Activated naive CD4-positive, alpha-beta T cell treated with anti-CD3 and anti-CD28 coated beads, Interleukin-2, amount 10 ng/mL, durations not matched to agents 7 days and 5 days (primary cell): ENCODE measurements around the gene CTXN3.

Experiments
- CTCF ChIA-PET: fragments of 350-600 bp; sonication (Branson Sonifier 250); formaldehyde crosslinking; loops from one replicate; lab custom pipeline; 2021; ENCODE audit warnings: antibody characterized with exemption; lab: Charles Lee
- DNase-seq: peaks from one replicate; pipeline ENCODE4 v3.0.0-alpha.2; 2020
- H3K27ac Mint-ChIP-seq: one replicate; pipeline ENCODE4 v1.8.0; 2021; ENCODE audit warnings: mild to moderate bottlenecking, moderate library complexity, mixed read lengths
- H3K27me3 Mint-ChIP-seq: one replicate; pipeline ENCODE4 v1.8.0; 2021; ENCODE audit warnings: mild to moderate bottlenecking, mixed read lengths
- H3K36me3 Mint-ChIP-seq: one replicate; pipeline ENCODE4 v1.8.0; 2021; ENCODE audit warnings: mixed read lengths
- H3K4me1 Mint-ChIP-seq: one replicate; pipeline ENCODE4 v1.8.0; 2021; ENCODE audit warnings: mixed read lengths
- H3K4me3 Mint-ChIP-seq: one replicate; pipeline ENCODE4 v1.8.0; 2021; ENCODE audit warnings: mild to moderate bottlenecking, moderate library complexity, mixed read lengths
- H3K9me3 Mint-ChIP-seq: one replicate; pipeline ENCODE4 v1.8.0; 2021; ENCODE audit warnings: mixed read lengths

Gene CTXN3

GRCh38 chr5:127649018-127649439 is at the start of gene CTXN3:
Gene CTXN3, plus strand, starts transcription at chr5:127649082. Its CDS starts 8,440 bp downstream, at chr5:127657522.
- no peaks in the 10 kb centered on the region for H3K9me3 Mint-ChIP-seq
- no peaks in the 10 kb centered on the region for H3K36me3 Mint-ChIP-seq
- no peaks in the 10 kb centered on the region for H3K27me3 Mint-ChIP-seq
- no peak within 1 kb of the TSS for H3K4me3 Mint-ChIP-seq
- CTCF ChIA-PET: interaction anchor here (1.0 kb wide), 1 partner anchor 12 kb away, joined by 3 read pairs; no protein-coding TSS in a partner anchor
- no peaks in the 10 kb centered on the region for H3K4me1 Mint-ChIP-seq
- no peak for DNase-seq
- H3K27ac Mint-ChIP-seq: no peak within 1 kb of the TSS

GRCh38 chr5:127599320-127599719 is 49.6 kb upstream of the CTXN3 start:
- Mint-ChIP-seq H3K4me1 (peaks cover 3% of the 10 kb centered on the region), H3K27ac (no peak overlapping the region), H3K36me3 (no peaks in the 10 kb centered on the region), H3K27me3 (peaks cover 14% of the 10 kb centered on the region), H3K4me3 (no peak overlapping the region), H3K9me3 (no peaks in the 10 kb centered on the region)
- no peak for DNase-seq
- CTCF ChIA-PET: interaction anchor here (0.7 kb wide), 1 partner anchor 13 kb away, joined by 3 read pairs; no protein-coding TSS in a partner anchor

- no peaks in the 10 kb centered on the region for H3K9me3 Mint-ChIP-seq
- no peak for DNase-seq
- no peak overlapping the region for H3K27ac Mint-ChIP-seq
- CTCF ChIA-PET: interaction anchor here (0.7 kb wide), 1 partner anchor 12 kb away, joined by 3 read pairs; no protein-coding TSS in a partner anchor
- peaks cover 14% of the 10 kb centered on the region for H3K27me3 Mint-ChIP-seq
- no peak overlapping the region for H3K4me3 Mint-ChIP-seq
- H3K36me3 Mint-ChIP-seq: no peaks in the 10 kb centered on the region
- peaks cover 3% of the 10 kb centered on the region for H3K4me1 Mint-ChIP-seq
These were observed 49.0 kb upstream of the CTXN3 start for GRCh38 chr5:127599847-127600246.

- H3K4me3 Mint-ChIP-seq: no peak overlapping the region
- CTCF ChIA-PET: no interaction called here
These were observed 47.8 kb upstream of the CTXN3 start for GRCh38 chr5:127601111-127601510.

GRCh38 chr5:127601601-127602000 is 47.3 kb upstream of the CTXN3 start:
- no peak for DNase-seq
- Mint-ChIP-seq H3K27ac (no peak overlapping the region), H3K27me3 (peaks cover 14% of the 10 kb centered on the region), H3K36me3 (no peaks in the 10 kb centered on the region), H3K4me3 (no peak overlapping the region), H3K9me3 (no peaks in the 10 kb centered on the region), H3K4me1 (no peaks in the 10 kb centered on the region)
- CTCF ChIA-PET: no interaction called here

More at GRCh38 chr5:127601111-127601510, 47.8 kb upstream of the CTXN3 start:
- Mint-ChIP-seq H3K27me3 (peaks cover 14% of the 10 kb centered on the region), H3K9me3 (no peaks in the 10 kb centered on the region), H3K27ac (no peak overlapping the region), H3K36me3 (no peaks in the 10 kb centered on the region), H3K4me1 (peaks cover 2% of the 10 kb centered on the region)
- no peak for DNase-seq

GRCh38 chr5:127602481-127602880 is 46.4 kb upstream of the CTXN3 start:
- CTCF ChIA-PET: no interaction called here
- H3K4me3 Mint-ChIP-seq: no peak overlapping the region
- no peak overlapping the region for H3K27ac Mint-ChIP-seq
- DNase-seq: no peak
- H3K9me3 Mint-ChIP-seq: no peaks in the 10 kb centered on the region
- H3K27me3 Mint-ChIP-seq: peaks cover 14% of the 10 kb centered on the region
- no peaks in the 10 kb centered on the region for H3K4me1 Mint-ChIP-seq
- H3K36me3 Mint-ChIP-seq: no peaks in the 10 kb centered on the region

GRCh38 chr5:127602896-127603844 is 45.7 kb upstream of the CTXN3 start:
- H3K27ac Mint-ChIP-seq: no peak overlapping the region
- no peaks in the 10 kb centered on the region for H3K36me3 Mint-ChIP-seq
- no peak overlapping the region for H3K4me3 Mint-ChIP-seq
- no peaks in the 10 kb centered on the region for H3K9me3 Mint-ChIP-seq
- peaks cover 14% of the 10 kb centered on the region for H3K27me3 Mint-ChIP-seq
- CTCF ChIA-PET: no interaction called here
- H3K4me1 Mint-ChIP-seq: no peaks in the 10 kb centered on the region
- no peak for DNase-seq

- Mint-ChIP-seq H3K27ac (no peak overlapping the region), H3K4me3 (no peak overlapping the region), H3K4me1 (no peaks in the 10 kb centered on the region), H3K9me3 (no peaks in the 10 kb centered on the region), H3K36me3 (no peaks in the 10 kb centered on the region), H3K27me3 (peaks cover 6% of the 10 kb centered on the region)
- CTCF ChIA-PET: no interaction called here
- DNase-seq: no peak
These were observed 40.7 kb upstream of the CTXN3 start for GRCh38 chr5:127608077-127608660.

- Mint-ChIP-seq H3K27ac (no peak overlapping the region), H3K9me3 (no peaks in the 10 kb centered on the region), H3K36me3 (no peaks in the 10 kb centered on the region), H3K4me1 (no peaks in the 10 kb centered on the region), H3K27me3 (no peaks in the 10 kb centered on the region), H3K4me3 (no peak overlapping the region)
- DNase-seq: no peak
- CTCF ChIA-PET: no interaction called here
These were observed 39.9 kb upstream of the CTXN3 start for GRCh38 chr5:127609011-127609410.

- no peaks in the 10 kb centered on the region for H3K36me3 Mint-ChIP-seq
- DNase-seq: no peak
- no peaks in the 10 kb centered on the region for H3K9me3 Mint-ChIP-seq
- H3K27me3 Mint-ChIP-seq: no peaks in the 10 kb centered on the region
- H3K4me1 Mint-ChIP-seq: no peaks in the 10 kb centered on the region
- no peak overlapping the region for H3K4me3 Mint-ChIP-seq
- no peak overlapping the region for H3K27ac Mint-ChIP-seq
- CTCF ChIA-PET: no interaction called here
These were observed 38.9 kb upstream of the CTXN3 start for GRCh38 chr5:127609957-127610356.

- Mint-ChIP-seq H3K4me1 (no peaks in the 10 kb centered on the region), H3K36me3 (no peaks in the 10 kb centered on the region), H3K9me3 (no peaks in the 10 kb centered on the region), H3K4me3 (no peak overlapping the region), H3K27ac (no peak overlapping the region), H3K27me3 (no peaks in the 10 kb centered on the region)
- no peak for DNase-seq
- CTCF ChIA-PET: interaction anchor here (0.7 kb wide), 1 partner anchor 13 kb away, joined by 3 read pairs; no protein-coding TSS in a partner anchor
These were observed 36.3 kb upstream of the CTXN3 start for GRCh38 chr5:127612441-127613141.

- H3K4me3 Mint-ChIP-seq: no peak overlapping the region
- H3K9me3 Mint-ChIP-seq: no peaks in the 10 kb centered on the region
- no peaks in the 10 kb centered on the region for H3K4me1 Mint-ChIP-seq
- H3K27ac Mint-ChIP-seq: no peak overlapping the region
- no peaks in the 10 kb centered on the region for H3K27me3 Mint-ChIP-seq
- no peaks in the 10 kb centered on the region for H3K36me3 Mint-ChIP-seq
- CTCF ChIA-PET: no interaction called here
- no peak for DNase-seq
These were observed 33.0 kb upstream of the CTXN3 start for GRCh38 chr5:127615916-127616315.

- CTCF ChIA-PET: no interaction called here
These were observed 28.9 kb upstream of the CTXN3 start for GRCh38 chr5:127619908-127620479.

More at GRCh38 chr5:127619908-127620479, 28.9 kb upstream of the CTXN3 start:
- no peaks in the 10 kb centered on the region for H3K36me3 Mint-ChIP-seq
- H3K4me1 Mint-ChIP-seq: no peaks in the 10 kb centered on the region
- no peaks in the 10 kb centered on the region for H3K27me3 Mint-ChIP-seq
- H3K27ac Mint-ChIP-seq: no peak overlapping the region
- no peak overlapping the region for H3K4me3 Mint-ChIP-seq
- H3K9me3 Mint-ChIP-seq: no peaks in the 10 kb centered on the region
- no peak for DNase-seq
